ENCODE results near the gene PITPNM1.

DNA sequence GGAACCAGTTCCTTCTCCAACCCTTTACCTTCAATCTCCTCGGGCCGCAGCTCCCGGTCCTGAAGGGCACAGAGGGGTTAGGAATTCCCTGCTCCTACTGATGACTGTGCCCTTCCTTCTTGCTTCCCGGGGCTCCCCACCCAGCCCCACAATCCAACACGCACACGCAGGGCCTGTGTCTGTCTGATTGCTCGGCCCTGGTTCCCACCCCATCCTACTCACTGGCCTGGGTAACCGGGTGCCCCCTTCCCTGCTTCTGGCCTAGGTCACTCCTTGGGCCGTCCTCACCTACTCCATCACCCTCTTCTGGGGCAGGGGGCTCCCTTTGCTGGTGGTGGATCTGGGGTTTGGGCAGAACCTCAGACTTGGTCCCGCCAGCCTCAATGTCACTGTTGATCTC lies 16.8 kb upstream of the PITPNM1 start:
- TF ChIP-seq, protein P1, sequence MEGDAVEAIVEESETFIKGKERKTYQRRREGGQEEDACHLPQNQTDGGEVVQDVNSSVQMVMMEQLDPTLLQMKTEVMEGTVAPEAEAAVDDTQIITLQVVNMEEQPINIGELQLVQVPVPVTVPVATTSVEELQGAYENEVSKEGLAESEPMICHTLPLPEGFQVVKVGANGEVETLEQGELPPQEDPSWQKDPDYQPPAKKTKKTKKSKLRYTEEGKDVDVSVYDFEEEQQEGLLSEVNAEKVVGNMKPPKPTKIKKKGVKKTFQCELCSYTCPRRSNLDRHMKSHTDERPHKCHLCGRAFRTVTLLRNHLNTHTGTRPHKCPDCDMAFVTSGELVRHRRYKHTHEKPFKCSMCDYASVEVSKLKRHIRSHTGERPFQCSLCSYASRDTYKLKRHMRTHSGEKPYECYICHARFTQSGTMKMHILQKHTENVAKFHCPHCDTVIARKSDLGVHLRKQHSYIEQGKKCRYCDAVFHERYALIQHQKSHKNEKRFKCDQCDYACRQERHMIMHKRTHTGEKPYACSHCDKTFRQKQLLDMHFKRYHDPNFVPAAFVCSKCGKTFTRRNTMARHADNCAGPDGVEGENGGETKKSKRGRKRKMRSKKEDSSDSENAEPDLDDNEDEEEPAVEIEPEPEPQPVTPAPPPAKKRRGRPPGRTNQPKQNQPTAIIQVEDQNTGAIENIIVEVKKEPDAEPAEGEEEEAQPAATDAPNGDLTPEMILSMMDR (IDR thresholded peaks at IDR 0.05): no peak
- TF ChIP-seq POLR2AphosphoS5 (IDR thresholded peaks at IDR 0.05): no peak
